CD4-positive, CD25-positive, alpha-beta regulatory T cell (primary cell): ENCODE data around the gene OR2J1. TPM values are rescaled to one million over a fixed set of nuclear protein-coding genes. Genes with fewer than 3 reads are reported as not detected.
"Not testable (repeated sequence)": the region's sequence is repeated elsewhere in the genome, so short reads cannot be mapped to it uniquely, and the experiment has no call there.

Source experiments
- ATAC-seq, 2 donors: fragments of 150-1000 bp; cut with Tn5 transposase; one replicate each; pipeline ENCODE4 v1.10.0; 2021; ENCODE audit warnings: low read depth in 2 of 2, moderate number of reproducible peaks in 2 of 2, moderate library complexity in 1 of 2
- DNase-seq, 3 donors: peaks; one replicate each; pipeline versions ENCODE4 v3.0.0 to v3.0.0-alpha.2; 2012 to 2022; ENCODE audit warnings: mixed read lengths in 1 of 3
- H3K27ac ChIP-seq: one replicate; pipeline ENCODE4 v1.7.0; 2013; ENCODE audit warnings: mild to moderate bottlenecking, low read length; ENCODE audit not compliant: insufficient read depth, poor library complexity, severe bottlenecking
- H3K27me3 ChIP-seq: one replicate; pipeline ENCODE4 v1.7.0; 2013; ENCODE audit warnings: low read length; ENCODE audit not compliant: control insufficient read depth, insufficient read depth
- H3K36me3 ChIP-seq: one replicate; pipeline ENCODE4 v1.7.0; 2013; ENCODE audit warnings: mild to moderate bottlenecking, low read length, moderate library complexity; ENCODE audit not compliant: control insufficient read depth, insufficient read depth
- H3K4me1 ChIP-seq: 2 replicates; pipeline ENCODE4 v1.7.0; 2013; ENCODE audit warnings: mild to moderate bottlenecking, low read length; ENCODE audit not compliant: insufficient read depth, control insufficient read depth, poor library complexity, severe bottlenecking
- H3K4me3 ChIP-seq: one replicate; pipeline ENCODE4 v1.7.0; 2013; ENCODE audit warnings: low read depth, mild to moderate bottlenecking, low read length, moderate library complexity
- H3K9me3 ChIP-seq, 2 experiments: 1 replicate in 1 of 2; 2 replicates in 1 of 2; pipeline ENCODE4 v1.7.0; 2013; ENCODE audit warnings: low read length in 2 of 2, mild to moderate bottlenecking in 1 of 2, moderate library complexity in 1 of 2; ENCODE audit not compliant: control insufficient read depth in 2 of 2
- H3K27ac Mint-ChIP-seq, 3 donors: one replicate each; pipeline ENCODE4 v1.8.0; 2020 to 2022; ENCODE audit warnings: mild to moderate bottlenecking in 3 of 3, mixed read lengths in 3 of 3, moderate library complexity in 2 of 3
- H3K27me3 Mint-ChIP-seq: one replicate; pipeline ENCODE4 v1.8.0; 2022; ENCODE audit warnings: mild to moderate bottlenecking, mixed read lengths
- H3K36me3 Mint-ChIP-seq: one replicate; pipeline ENCODE4 v1.8.0; 2020; ENCODE audit warnings: mixed read lengths
- H3K4me1 Mint-ChIP-seq, 4 donors: one replicate each; pipeline ENCODE4 v1.8.0; 2020 to 2022; ENCODE audit warnings: mixed read lengths in 4 of 4, mild to moderate bottlenecking in 1 of 4
- H3K4me3 Mint-ChIP-seq, 4 donors: one replicate each; pipeline ENCODE4 v1.8.0; 2020 to 2022; ENCODE audit warnings: mild to moderate bottlenecking in 4 of 4, mixed read lengths in 4 of 4, moderate library complexity in 3 of 4
- H3K9me3 Mint-ChIP-seq, 7 donors: one replicate each; pipeline ENCODE4 v1.8.0; 2020 to 2022; ENCODE audit warnings: mixed read lengths in 7 of 7, mild to moderate bottlenecking in 3 of 7, moderate library complexity in 2 of 7
- polyA plus RNA-seq, 4 donors: library from polyadenylated mRNA; unstranded; fragments of 300-500 nt; fragmentation: Illumina TruSeq; gene quantifications; one replicate each; pipeline ENCODE4 v1.2.3, GENCODE V29; 2021
- total RNA-seq: library from RNA; stranded (reverse); gene quantifications from one replicate; pipeline ENCODE4 v1.2.3, GENCODE V29; 2022

OR2J1 gene
- total and polyA plus RNA-seq, 5 donors from 2014 or later = not detected

- no peaks in the 10 kb centered on the region for H3K36me3 ChIP-seq
- H3K27ac ChIP-seq = no peak overlapping the region
- no peaks in the 10 kb centered on the region for H3K4me1 Mint-ChIP-seq
- H3K4me3 Mint-ChIP-seq = no peak overlapping the region
- DNase-seq (no peak), ATAC-seq (no peak)
- no peak overlapping the region for H3K4me3 ChIP-seq
- peaks cover 0 to 5% (median 0%) of the 10 kb centered on the region in 7 donors for H3K9me3 Mint-ChIP-seq
- H3K27me3 Mint-ChIP-seq = peaks cover 11% of the 10 kb centered on the region
- H3K27me3 ChIP-seq = peaks cover 6% of the 10 kb centered on the region
- H3K27ac Mint-ChIP-seq = no peak overlapping the region
- peaks cover 0 to 2% of the 10 kb centered on the region in 2 experiments for H3K9me3 ChIP-seq
- H3K4me1 ChIP-seq = no peaks in the 10 kb centered on the region
- H3K36me3 Mint-ChIP-seq = no peaks in the 10 kb centered on the region
These were observed 42.3 kb downstream of the OR2J1 start for GRCh38 chr6:29141606-29142005.

- DNase-seq = no peak
- no peak overlapping the region for H3K4me3 Mint-ChIP-seq
- ATAC-seq = no peak
- H3K27me3 ChIP-seq = peaks cover 6% of the 10 kb centered on the region
- no peak overlapping the region for H3K4me3 ChIP-seq
- no peaks in the 10 kb centered on the region for H3K4me1 Mint-ChIP-seq
- H3K9me3 ChIP-seq = peaks cover 0 to 2% of the 10 kb centered on the region in 2 experiments
- H3K9me3 Mint-ChIP-seq = peaks cover 0 to 5% (median 0%) of the 10 kb centered on the region in 7 donors
- H3K27ac Mint-ChIP-seq = no peak overlapping the region
- H3K36me3 Mint-ChIP-seq = no peaks in the 10 kb centered on the region
- H3K27me3 Mint-ChIP-seq = peaks cover 14% of the 10 kb centered on the region
- no peaks in the 10 kb centered on the region for H3K4me1 ChIP-seq
- H3K36me3 ChIP-seq = no peaks in the 10 kb centered on the region
- H3K27ac ChIP-seq = no peak overlapping the region
These were observed 43.0 kb downstream of the OR2J1 start for GRCh38 chr6:29142309-29142708.

- no peak for ATAC-seq
- DNase-seq = no peak
- H3K9me3 Mint-ChIP-seq = peaks cover 0 to 12% (median 4%) of the 10 kb centered on the region in 7 donors
- H3K27ac ChIP-seq = no peak overlapping the region
- no peak overlapping the region for H3K4me3 ChIP-seq
- H3K27ac Mint-ChIP-seq = no peak overlapping the region
- peaks cover 0 to 6% of the 10 kb centered on the region in 2 experiments for H3K9me3 ChIP-seq
- H3K36me3 Mint-ChIP-seq = no peaks in the 10 kb centered on the region
- H3K27me3 ChIP-seq = peaks cover 5% of the 10 kb centered on the region
- H3K4me1 Mint-ChIP-seq = no peaks in the 10 kb centered on the region
- H3K36me3 ChIP-seq = no peaks in the 10 kb centered on the region
- H3K4me1 ChIP-seq = no peaks in the 10 kb centered on the region
- peaks cover 14% of the 10 kb centered on the region for H3K27me3 Mint-ChIP-seq
- no peak overlapping the region for H3K4me3 Mint-ChIP-seq
These were observed 46.9 kb downstream of the OR2J1 start for GRCh38 chr6:29146179-29146578.

- Histone ChIP-seq H3K27me3 (peaks cover 8% of the 10 kb centered on the region), H3K9me3 (peaks cover 0 to 6% of the 10 kb centered on the region in 2 experiments), H3K4me3 (no peak overlapping the region), H3K36me3 (no peaks in the 10 kb centered on the region), H3K4me1 (no peaks in the 10 kb centered on the region), H3K27ac (no peak overlapping the region)
- peaks cover 0 to 12% (median 5%) of the 10 kb centered on the region in 7 donors for H3K9me3 Mint-ChIP-seq
- H3K27ac Mint-ChIP-seq = no peak overlapping the region
- H3K4me3 Mint-ChIP-seq = no peak overlapping the region
- no peaks in the 10 kb centered on the region for H3K36me3 Mint-ChIP-seq
- peaks cover 14% of the 10 kb centered on the region for H3K27me3 Mint-ChIP-seq
- no peaks in the 10 kb centered on the region for H3K4me1 Mint-ChIP-seq
- no peak for ATAC-seq
- no peak for DNase-seq
These were observed 47.8 kb downstream of the OR2J1 start for GRCh38 chr6:29147074-29147473.

GRCh38 chr6:29149444-29149843 lies 50.2 kb downstream of the OR2J1 start:
- not testable (repeated sequence) for H3K4me1 ChIP-seq, H3K27ac Mint-ChIP-seq, H3K4me3 Mint-ChIP-seq, H3K4me3 ChIP-seq, H3K9me3 ChIP-seq, H3K27ac ChIP-seq, ATAC-seq, H3K4me1 Mint-ChIP-seq, H3K27me3 ChIP-seq, H3K36me3 Mint-ChIP-seq, H3K36me3 ChIP-seq, DNase-seq
- H3K9me3 Mint-ChIP-seq = peaks cover 0 to 12% (median 6%) of the 10 kb centered on the region in 7 donors
- peaks cover 18% of the 10 kb centered on the region for H3K27me3 Mint-ChIP-seq

Other genes starting within 250 kb of the OR2J1 start
- 23.5 TPM for gene TRIM27, start 175.5 kb upstream of the OR2J1 start, total RNA-seq
- gene TRIM27, start 175.5 kb upstream of the OR2J1 start, polyA plus RNA-seq = 10 to 100 TPM; 46.2 to 76.4 (median 59.4) TPM
- gene ZNF311, start 94.2 kb upstream of the OR2J1 start, total RNA-seq = not detected
- gene ZNF311, start 94.2 kb upstream of the OR2J1 start, polyA plus RNA-seq = under 1 TPM in 2 of 4 donors, not detected in 2; 0.13 to 0.54 TPM
- gene OR2W1, start 54.3 kb upstream of the OR2J1 start, total RNA-seq = not detected
- gene OR2W1, start 54.3 kb upstream of the OR2J1 start, polyA plus RNA-seq = not detected
- not detected for gene OR2B3, start 12.2 kb upstream of the OR2J1 start, total RNA-seq
- gene OR2B3, start 12.2 kb upstream of the OR2J1 start, polyA plus RNA-seq = not detected
- not detected for gene OR2J3, start 8.6 kb downstream of the OR2J1 start, total RNA-seq
- gene OR2J3, start 8.6 kb downstream of the OR2J1 start, polyA plus RNA-seq = not detected
- gene OR2J2, start 71.4 kb downstream of the OR2J1 start, total RNA-seq = not detected
- gene OR2J2, start 71.4 kb downstream of the OR2J1 start, polyA plus RNA-seq = not detected
- not detected for gene OR14J1, start 202.2 kb downstream of the OR2J1 start, total RNA-seq
- gene OR14J1, start 202.2 kb downstream of the OR2J1 start, polyA plus RNA-seq = not detected